ENCODE data around the gene LDB2.

DNA sequence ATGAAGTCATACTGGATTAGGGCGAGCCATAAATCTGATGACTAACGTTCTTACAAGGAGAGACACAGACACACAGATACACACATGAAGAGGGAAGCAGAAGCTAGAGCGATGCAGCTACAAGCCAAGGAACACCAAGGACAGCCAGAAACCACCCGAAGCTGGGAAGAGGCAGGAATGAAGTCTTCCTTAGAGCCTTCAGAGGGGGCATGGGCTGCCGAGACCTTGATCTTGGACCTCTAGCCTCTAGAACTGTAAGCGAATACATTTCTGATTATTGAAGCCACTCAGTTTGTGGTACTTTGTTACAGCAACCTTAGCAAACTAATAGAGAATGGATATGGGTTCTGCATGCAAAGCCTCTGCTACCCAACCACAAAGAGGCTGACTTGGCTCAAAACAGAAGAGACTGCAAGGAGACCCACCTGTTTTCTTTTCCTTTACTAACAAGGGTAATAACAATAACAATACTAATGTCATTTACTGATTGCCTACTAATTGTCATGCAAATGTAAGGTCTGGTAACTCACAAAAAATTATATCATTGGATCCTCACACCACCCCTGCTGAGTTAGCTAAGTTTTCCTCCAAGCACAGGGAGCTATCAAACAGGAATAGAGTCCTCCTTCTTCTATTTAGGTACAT, 10.1 kb upstream of the LDB2 start:
- TF ChIP-seq, protein P1, sequence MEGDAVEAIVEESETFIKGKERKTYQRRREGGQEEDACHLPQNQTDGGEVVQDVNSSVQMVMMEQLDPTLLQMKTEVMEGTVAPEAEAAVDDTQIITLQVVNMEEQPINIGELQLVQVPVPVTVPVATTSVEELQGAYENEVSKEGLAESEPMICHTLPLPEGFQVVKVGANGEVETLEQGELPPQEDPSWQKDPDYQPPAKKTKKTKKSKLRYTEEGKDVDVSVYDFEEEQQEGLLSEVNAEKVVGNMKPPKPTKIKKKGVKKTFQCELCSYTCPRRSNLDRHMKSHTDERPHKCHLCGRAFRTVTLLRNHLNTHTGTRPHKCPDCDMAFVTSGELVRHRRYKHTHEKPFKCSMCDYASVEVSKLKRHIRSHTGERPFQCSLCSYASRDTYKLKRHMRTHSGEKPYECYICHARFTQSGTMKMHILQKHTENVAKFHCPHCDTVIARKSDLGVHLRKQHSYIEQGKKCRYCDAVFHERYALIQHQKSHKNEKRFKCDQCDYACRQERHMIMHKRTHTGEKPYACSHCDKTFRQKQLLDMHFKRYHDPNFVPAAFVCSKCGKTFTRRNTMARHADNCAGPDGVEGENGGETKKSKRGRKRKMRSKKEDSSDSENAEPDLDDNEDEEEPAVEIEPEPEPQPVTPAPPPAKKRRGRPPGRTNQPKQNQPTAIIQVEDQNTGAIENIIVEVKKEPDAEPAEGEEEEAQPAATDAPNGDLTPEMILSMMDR (IDR thresholded peaks at IDR 0.05; ENCODE audit: control extremely low read depth in 1 of 3, insufficient read depth in 1 of 3, low read depth in 1 of 3, low read length in 3 of 3) = no peak
- TF ChIP-seq SRF (IDR thresholded peaks at IDR 0.05; ENCODE audit: low read depth, low read length) (no peak), RFX5 (IDR thresholded peaks at IDR 0.05; ENCODE audit: borderline replicate concordance, low read depth, low read length) (no peak), EGR1 (IDR thresholded peaks at IDR 0.05; ENCODE audit: borderline replicate concordance, low read depth, low read length) (no peak), POLR2A (IDR thresholded peaks at IDR 0.05; ENCODE audit: control extremely low read depth in 1 of 2, low read depth in 2 of 2, low read length in 2 of 2) (no peak), TAF1 (IDR thresholded peaks at IDR 0.05; ENCODE audit: low read depth, low read length) (no peak), NRF1 (IDR thresholded peaks at IDR 0.05; ENCODE audit: low read depth, low read length) (no peak), EZH2 (IDR thresholded peaks at IDR 0.05; ENCODE audit: low read depth, low read length, severe bottlenecking) (no peak), EP300 (IDR thresholded peaks at IDR 0.05; ENCODE audit: borderline replicate concordance in 1 of 2, low read depth in 2 of 2, low read length in 2 of 2) (no peak), ZNF274 (IDR thresholded peaks at IDR 0.05; ENCODE audit: borderline replicate concordance, extremely low read depth, low read length) (no peak), SUZ12 (IDR thresholded peaks at IDR 0.05; ENCODE audit: low read length) (no peak), RNF2 (IDR thresholded peaks at IDR 0.05; ENCODE audit: borderline replicate concordance, low read depth, low read length, missing control alignments, poor library complexity, severe bottlenecking) (no peak)
- TF ChIP-seq, protein P2, sequence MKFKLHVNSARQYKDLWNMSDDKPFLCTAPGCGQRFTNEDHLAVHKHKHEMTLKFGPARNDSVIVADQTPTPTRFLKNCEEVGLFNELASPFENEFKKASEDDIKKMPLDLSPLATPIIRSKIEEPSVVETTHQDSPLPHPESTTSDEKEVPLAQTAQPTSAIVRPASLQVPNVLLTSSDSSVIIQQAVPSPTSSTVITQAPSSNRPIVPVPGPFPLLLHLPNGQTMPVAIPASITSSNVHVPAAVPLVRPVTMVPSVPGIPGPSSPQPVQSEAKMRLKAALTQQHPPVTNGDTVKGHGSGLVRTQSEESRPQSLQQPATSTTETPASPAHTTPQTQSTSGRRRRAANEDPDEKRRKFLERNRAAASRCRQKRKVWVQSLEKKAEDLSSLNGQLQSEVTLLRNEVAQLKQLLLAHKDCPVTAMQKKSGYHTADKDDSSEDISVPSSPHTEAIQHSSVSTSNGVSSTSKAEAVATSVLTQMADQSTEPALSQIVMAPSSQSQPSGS (IDR thresholded peaks at IDR 0.05; ENCODE audit: low read length) = no peak

Measured in H1 (cell line).